NCI-H345 treated with DMSO at 0.1 percent for 48 hours (cell line): Measurements from ENCODE around the gene AMN1.
"Not testable (repeated sequence)": the region's sequence is repeated elsewhere in the genome, so short reads cannot be mapped to it uniquely, and the experiment has no call there.

Source experiments
- DNase-seq: peaks from one replicate; lab custom pipeline; 2025; ENCODE audit not compliant: unreplicated experiment; lab: John Stamatoyannopoulos, UW

The AMN1 gene

DNA sequence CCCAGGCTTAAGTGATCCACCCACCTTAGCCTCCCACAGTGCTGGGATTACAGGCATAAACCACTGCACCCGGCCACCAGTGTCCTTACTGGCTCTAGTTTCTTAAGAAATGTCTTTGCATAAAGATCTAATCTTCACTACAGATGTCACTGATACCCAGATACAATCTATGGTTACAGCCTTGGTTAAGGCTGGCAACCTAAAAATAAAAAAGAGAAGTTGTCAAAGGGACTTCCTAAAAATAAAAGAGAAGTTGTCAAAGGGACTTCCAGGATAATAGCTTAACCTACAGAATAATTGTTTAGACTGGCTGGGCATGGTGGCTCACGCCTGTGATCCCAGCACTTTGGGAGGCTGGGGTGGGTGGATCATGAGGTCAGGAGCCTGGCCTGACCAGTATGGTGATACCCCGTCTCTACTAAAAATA lies 41.7 kb downstream of the AMN1 start:
- no peak for DNase-seq

DNA sequence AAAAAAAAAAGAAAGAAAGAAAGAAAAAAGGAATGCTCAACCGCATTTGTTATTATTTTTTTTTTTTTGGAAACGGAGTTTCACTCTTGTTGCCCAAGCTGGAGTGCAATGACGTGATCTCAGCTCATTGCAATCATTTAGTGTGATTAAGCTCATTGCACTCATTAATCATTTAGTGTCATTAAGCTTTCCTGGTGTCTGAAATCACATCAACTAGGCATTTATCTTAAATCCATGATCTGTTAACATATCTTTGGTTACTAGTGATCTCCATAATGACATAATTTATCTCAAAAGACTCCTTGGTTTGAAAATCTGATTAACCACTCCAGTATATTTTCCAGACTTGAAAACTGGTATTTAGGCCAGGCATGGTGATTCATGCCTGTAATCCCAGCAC lies 43.0 kb downstream of the AMN1 start:
- DNase-seq, result no peak

DNA sequence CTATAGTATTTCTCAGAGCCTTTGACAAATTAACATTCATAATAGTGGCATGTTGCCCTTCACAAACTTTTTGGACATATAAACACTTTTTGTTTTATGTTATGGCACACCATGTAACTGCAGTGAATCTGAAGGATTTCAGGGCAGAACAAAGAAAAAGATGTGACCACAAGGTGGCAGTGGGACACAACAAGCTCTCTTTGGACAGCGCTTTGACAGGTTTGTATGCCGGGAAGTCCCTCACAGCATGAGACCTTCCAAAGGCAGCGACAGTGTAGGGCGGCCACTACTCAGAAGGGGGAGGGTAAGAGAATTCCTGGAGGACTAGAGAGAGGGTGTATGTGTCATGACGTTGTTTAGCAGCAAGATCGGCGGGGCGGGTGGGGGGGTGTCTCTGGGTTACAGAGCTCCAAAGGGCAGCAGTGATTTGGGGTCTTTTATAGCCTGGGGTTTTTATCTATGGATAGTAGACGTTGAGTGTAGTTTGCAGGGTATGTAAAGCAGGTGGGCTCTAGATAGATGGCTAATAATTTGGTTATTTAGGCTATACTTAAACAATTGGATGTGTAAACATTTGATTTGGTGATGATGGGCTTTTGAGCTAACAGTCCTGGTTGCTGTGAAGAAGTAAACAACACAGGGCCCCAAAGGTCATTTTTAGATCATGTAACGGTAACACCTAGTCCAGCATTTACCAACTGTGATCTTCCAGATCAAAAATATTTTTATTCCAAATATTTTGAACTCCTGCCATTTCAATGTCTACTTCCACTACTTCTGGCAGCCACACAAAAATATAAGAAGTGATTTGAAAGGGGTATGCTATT lies 46.5 kb downstream of the AMN1 start:
- DNase-seq, result peak; percentile 29

DNA sequence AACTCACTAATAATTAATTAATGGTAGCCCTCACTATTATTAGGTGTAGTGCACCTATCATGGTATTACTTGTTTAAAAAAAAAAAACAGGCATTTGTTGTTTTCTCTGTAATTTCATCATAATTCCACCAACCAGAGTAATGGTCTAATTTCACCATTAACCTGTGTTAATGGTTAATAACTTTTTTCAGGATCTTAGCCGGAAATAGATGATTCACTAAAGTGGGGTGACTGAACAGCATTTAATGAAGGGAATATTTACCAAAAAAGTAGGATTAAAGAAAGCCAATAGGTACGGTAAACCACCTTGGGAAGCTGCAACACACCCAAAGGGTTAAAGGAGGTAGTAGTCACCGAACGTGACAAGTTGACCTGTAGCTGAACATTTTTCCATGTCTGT lies 56.3 kb downstream of the AMN1 start:
- DNase-seq, result no peak

DNA sequence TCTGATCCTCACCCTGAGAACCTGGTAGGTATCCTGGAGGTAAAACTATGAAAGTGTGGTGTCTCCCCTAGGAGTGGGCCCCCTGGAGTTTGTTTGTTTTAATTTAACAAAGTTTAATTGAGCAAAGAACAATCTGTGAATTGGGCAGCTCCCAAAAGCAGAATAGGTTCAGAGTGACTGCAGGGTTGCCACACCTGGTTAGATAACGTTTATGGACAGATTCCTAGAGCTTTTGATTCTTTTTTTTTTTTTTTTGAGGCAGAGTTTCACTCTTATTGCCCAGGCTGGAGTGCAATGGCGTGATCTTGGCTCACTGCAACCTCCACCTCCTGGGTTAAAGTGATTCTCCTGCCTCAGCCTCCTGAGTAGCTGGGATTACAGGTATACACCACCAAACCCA lies 59.2 kb downstream of the AMN1 start:
- DNase-seq, result not testable (repeated sequence)

DNA sequence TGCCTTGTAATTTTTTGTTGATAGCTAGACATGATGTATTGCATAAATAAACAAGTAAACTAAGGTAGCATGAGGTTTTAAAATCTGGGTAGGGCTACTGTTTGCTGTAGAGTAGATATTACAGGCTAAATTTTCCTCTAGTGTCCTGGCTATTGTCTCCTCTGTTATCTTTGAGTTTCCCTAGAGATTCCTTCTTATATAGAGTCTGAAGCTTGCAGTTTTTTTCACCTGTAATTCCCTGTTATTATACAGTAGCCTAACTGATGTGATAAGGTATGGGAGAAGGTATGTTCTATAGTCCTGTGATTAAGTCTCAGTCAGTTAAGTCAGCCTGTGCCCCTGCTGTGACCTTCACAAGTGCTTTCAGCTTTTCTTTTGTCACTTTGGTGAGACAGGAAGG lies 59.8 kb downstream of the AMN1 start:
- no peak for DNase-seq

DNA sequence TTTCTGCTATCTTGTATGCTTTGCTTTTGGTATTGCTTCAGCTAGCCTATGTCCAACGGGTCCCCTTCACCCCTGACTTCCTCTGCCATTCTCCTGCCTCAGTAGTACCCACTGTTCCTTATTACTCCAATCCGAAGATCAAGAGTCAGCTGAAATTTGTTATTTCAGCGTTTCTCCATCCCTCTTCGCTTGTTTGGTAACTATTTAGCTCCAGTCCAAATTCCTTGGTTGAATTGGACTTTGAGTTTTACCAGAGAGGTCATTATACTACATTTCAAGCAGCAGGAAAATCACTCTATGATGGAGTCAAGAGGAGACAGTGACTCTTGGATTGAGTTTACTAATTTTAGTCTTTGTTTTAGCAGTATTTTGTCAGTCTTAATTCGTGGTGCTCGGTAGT lies 64.8 kb downstream of the AMN1 start:
- DNase-seq, result no peak

DNA sequence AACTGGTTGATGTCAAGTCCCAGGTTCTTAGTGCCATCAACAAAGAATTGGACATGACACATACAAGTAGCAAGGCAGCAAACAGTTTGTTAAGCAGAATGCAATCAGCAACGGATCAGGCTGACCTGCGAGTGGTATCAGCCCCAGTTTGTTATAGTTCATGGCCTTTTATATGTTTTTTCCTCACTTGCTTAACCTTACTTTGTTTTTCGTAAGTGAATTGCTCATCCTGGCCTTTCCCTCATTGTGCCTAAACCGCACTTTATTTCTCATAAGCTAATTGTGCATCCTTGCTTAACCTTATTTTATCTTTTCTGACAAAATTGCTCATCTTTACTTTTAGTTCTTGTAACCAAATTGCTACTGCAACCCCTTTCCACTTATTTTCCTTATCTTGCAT lies 65.2 kb downstream of the AMN1 start:
- no peak for DNase-seq

DNA sequence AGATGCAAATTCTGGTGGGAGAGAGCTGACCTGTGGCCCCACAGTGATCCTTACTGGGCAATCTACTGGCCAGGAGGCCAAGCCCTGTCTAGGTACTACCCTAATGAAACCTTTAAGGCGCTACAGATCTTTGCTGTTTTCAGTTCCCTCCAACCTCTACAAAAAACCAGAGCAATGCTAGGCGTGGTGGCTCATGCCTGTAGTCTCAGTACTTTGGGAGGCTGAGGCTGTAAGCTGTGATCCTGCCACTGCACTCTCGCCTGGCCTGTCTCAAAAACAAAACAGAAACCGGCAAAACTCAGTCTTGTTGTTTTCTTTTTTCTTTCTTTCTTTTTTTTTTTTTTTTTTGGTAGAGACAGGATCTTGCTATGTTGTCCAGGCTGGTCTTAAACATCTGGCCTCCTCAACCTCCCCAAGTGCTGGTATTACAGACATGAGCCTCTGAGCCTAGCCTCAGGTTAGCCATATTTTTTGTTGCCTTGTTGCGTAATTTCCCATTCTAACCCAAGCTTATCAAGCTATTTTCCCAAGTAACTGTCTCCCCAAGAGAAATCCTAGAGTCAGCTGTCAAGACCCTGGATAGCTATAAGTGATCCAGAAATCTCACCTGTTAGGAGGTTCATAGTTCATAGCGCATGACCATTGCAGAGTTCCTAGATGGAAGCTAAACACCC lies 66.5 kb downstream of the AMN1 start:
- no peak for DNase-seq

DNA sequence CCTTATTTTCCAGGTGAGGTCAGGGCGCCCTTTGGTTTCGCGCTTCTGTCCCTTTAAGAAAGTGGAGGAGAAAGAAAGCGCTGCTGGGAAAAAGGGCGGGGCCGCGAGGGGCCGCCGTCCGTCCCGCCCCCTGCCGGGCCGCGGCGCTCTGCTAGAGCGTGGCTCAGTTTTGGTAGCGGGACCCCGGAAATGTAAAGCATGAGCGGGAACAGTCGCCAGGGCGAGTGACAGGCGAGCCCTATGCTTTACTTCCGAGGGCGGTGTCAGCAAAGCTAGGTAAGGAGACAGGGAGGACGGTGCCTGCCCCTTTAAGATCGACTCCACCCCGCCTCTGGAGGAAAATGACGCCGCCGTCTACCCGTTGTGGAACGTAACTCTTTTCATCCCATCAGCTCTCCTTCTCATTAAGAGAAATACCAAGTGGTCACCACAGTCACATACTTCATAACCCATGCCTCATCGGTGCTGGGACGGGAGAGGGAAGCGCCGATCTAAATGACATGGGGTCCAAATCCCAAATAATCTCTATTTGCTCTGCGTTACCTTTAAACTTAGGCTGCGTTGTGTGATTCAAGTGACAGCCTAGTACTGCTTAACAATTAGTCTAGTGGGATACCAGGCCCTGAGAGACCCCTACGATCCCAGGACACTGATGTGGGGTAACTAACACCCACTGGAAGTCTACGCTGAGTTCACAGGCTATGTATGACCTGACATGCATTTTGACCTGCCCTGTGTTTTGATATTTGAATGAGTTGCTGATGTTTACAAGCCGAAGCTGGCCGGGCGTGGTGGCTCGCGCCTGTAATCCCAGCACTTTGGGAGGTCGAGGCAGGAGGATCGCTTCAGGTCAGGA lies 69.5 kb downstream of the AMN1 start, which contains the start of gene ETFBKMT:
Gene ETFBKMT (plus strand): TSS at position 602 of the 856 bp plus-strand sequence. CDS start 2,266 bp downstream, outside the sequence.
- DNase-seq, result peak; percentile 97

DNA sequence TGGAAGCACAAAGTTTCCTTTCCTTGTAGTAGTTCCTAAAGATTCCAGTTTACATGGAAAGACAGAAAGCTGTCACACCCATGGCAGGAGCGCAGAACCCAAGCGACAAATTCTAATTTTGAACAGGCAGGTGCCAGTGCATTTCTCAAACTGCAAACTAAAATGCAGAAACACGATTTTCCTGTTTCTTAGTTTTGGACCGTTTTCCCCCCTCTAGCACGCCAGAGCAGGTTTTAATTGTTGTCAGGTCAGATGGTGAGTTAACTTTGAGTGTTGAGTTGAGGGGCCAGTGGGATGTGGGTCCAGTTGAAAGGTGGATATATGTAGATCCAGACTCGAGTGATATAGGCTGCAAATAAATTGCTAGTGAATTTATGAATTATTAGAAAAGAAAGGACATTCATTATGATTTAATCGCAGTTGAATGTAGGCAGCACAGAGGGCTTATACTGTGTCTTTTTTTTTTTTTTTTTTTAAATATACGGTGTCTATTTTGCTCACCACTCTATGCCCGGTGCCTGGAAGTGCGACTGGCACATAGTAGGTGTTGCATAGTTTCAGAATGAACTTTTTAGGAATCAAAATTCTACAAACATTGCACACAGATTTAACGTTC lies 70.2 kb downstream of the AMN1 start:
- DNase-seq, result no peak

DNA sequence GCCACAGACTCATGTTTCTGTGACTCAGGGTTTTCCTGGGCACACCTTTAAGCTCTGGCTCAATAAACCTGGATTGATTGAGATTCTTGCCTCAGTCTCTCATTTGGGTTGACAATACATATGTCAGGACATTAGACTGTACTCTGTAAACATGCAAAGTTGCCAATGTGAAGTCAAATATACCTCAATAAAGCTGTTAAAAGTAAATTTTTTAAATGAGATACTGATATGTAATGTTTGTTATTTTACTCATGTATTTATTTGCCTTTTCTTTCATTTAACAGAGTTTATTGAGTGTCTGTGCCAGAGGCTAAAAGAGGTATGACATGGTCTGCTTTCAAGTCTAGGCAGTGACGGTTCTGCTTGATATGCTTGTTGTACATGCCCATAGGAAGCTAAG lies 73.0 kb downstream of the AMN1 start:
- DNase-seq, result no peak

DNA sequence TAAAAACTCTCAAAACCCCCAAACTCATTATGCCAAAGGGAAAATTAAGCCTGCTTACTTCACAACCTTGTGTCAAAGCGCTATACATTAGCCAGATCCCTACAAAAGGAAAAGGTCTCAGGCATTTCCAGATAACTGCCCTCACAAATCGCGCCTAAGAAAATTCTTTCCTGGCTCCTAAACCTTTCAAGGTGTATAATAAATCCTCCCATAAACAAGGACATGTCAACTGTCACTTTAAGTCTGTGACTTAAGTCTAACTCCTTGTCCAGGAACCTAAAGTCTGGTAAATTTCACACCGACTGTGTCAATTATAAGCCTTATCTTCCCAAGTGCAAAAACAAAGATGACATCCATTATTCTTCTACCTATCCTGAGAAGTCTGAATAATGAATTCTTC lies 73.6 kb downstream of the AMN1 start:
- no peak for DNase-seq

DNA sequence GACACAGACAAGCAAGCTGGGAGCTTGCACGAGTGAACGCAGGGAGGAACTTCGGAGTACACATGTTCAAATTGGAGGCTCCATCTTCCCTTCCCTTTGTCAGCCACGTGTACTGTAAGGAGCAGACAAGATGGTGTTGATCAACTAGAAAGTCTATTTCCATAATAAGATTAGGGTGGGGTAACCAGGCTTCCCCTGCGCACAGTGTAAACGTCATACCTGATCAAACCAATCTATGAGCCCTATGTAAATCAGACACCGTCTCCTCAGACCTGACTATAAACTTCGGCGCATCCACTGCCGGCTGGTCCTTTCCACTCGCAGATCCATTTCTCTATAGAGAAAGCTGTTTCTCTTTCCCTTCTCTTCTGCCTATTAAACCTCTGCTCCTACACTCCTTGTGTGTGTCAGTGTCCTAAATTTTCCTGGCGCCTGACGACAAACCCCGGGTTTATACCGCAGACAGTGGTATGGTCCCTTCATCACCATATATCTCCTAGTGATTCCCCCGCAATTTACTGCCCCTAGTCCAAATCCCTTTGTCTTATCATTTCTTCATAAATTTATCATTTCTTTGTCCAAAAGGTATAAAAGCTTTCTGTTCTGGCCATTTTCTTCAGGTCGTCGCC lies 76.8 kb downstream of the AMN1 start:
- no peak for DNase-seq

DNA sequence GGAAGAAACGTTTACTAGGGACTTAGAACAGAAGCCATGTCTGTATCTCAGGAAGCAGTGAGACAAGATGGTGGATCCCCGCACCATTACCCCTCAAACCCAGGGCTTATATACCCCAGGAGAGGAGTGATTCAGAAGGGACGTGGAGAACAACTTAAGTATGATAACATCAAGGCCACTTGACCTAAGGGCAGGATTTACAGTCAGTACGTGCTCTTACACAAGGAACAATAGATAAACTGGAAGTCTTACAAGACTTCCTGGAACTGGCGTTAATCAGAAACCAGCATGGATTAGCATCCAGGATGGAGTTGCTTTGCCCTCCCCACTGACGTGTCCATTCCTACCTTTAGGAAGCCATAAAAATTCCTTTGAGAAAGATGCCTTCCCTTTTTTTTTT lies 77.9 kb downstream of the AMN1 start:
- DNase-seq, result no peak

DNA sequence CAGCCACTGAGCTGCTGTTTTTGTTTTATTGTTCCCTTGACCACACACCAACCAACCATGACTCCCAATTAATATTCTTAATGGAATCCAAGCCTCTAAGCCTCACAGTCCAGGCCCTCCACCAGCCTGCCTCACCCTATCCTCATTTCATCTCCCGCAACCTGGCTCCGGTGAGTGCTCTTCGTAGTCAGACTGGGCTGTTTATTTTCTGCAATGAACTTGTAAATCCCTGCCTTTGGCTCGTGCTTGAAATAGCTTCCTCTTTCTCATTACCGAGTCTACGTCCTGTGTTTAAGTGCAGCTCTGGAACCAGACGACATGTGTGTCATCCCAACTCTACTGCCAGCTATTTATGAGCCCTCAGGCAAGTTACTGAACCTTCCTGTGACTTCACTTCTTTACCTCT lies 81.7 kb downstream of the AMN1 start:
- no peak for DNase-seq

DNA sequence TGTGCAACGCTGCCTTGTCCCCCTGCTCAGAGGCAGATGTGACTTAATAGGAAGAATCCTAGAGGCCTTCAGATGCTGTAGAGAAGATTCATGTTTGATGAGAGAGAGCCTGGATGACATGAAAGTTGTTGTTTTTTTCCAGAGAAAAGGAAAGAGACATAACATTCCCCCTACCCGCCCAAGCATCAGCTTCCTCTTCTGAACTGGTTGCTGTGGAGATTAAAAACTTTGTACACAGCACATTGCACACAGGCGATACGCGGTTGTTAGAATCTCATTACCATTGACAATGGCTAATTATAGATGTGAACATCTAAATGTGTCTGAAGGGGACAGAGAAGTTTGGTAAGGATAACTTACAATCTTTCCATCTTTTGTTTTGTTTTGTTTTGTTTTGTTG lies 82.9 kb downstream of the AMN1 start:
- no peak for DNase-seq

DNA sequence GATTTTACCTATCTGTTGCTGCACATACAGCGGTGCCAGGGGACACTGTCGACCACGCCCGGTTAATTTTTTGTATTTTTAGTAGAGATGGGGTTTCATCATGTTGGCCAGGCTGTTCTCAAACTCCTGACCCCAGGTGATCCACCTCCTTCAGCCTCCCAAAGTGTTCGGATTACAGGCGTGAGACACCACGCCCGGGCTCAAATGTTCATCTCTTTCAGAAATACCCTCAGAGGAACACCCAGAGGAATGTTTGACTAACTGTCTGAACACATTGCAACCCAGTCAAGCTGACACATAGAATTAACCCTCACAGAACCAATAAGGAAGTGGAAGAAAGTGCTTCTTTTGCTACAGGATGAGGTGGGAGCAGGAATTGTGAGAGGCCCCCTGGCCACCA lies 84.3 kb downstream of the AMN1 start:
- no peak for DNase-seq

DNA sequence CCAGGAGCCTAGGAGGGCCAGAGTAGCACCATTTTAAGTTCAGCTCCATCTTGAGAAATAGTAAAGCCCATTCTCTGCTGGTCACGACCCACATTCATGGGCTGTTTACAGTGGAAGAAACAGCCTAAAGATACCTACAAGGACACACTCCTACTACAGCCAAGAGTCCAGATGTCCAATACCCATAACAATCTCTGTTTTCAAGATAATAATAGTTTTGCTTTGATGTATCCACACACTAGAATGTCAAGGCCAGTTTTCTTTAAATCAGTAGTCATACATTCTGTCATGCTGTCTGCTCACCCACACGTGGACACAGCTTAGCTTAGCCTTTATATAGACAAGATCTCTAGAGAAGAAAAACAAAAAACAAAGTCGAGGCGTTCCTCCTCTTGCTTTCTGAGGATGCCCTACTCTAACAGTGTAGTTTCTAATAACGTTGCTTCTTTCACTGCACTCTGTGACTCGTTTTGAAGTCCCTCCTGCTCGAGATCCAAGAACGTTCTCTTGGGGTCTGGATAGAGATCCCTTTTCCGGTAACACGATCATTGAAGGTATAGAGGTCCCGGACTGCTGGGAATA lies 87.2 kb downstream of the AMN1 start:
- DNase-seq, result no peak

DNA sequence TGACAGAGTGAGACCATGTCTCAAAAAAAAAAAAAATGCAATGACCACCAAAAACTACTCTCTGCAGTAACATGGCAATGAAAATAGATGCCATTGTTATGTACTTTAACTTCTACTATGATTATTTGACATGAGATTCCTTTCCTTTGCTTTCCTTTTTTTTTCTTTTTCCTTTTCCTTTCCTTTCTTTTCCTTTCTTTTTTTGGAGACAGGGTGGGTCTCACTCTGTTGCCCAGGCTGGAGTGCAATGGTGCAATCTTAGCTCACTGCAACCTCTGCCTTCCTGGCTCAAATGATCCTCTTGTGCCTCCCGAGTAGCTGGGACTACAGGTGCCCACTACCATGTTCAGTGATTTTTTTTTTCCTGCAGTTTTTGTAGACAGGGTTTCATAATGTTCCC lies 94.2 kb downstream of the AMN1 start:
- no peak for DNase-seq
